ENCODE data around the gene PRDM15. TPM values are rescaled to one million over a fixed set of nuclear protein-coding genes. Genes with fewer than 3 reads are reported as not detected.

The PRDM15 gene
- total RNA-seq, 2 experiments from 2014 or later = 10.4 to 12.0 TPM

DNA sequence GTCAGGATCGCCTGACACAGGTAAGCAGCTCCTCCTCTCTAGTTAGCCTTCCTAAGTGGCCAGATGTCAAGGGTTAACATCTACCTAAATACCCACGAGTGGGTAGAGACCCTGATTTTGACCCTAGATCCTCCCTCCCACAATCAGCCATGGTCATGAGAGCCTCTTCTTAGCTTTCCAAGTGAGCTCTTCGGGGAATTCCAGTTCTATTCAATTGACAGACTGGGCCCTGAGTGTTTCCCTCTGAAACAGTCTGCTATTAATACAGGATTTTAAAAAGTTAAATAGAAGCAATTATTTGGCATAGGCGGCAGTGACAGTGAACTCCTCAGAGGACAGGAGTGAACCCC lies 46.6 kb upstream of the PRDM15 start:
- Mint-ChIP-seq H3K4me1 (ENCODE audit: low read depth) (peaks cover 60% of the 10 kb centered on the region), H3K36me3 (ENCODE audit: low read depth) (peaks cover 15% of the 10 kb centered on the region), H3K9me3 (no peaks in the 10 kb centered on the region), H3K27me3 (no peaks in the 10 kb centered on the region), H3K4me3 (peak overlapping the region; percentile 90), H3K27ac (peak overlapping the region; percentile 95)
- DNase-seq (peak in 1 of 14 experiments; percentile 26), ATAC-seq (ENCODE audit: poor library complexity) (no peak)
- Histone ChIP-seq H3K4me1 (ENCODE audit: insufficient read depth, low read length) (peaks cover 52% of the 10 kb centered on the region), H3K27ac (ENCODE audit: low read depth in 1 of 2, low read length in 2 of 2) (peak overlapping the region; percentile 75 to 83), H3K9me3 (ENCODE audit: control insufficient read depth in 1 of 2, insufficient read depth in 1 of 2, low read length in 2 of 2) (peaks cover 0 to 4% of the 10 kb centered on the region in 2 experiments), H3K4me3 (ENCODE audit: low read length) (peak overlapping the region; percentile 67), H3K27me3 (ENCODE audit: control insufficient read depth in 1 of 2, insufficient read depth in 2 of 2, low read length in 2 of 2) (no peaks in the 10 kb centered on the region), H3K36me3 (ENCODE audit: insufficient read depth, low read length) (no peaks in the 10 kb centered on the region)
- CTCF ChIA-PET = interaction anchor here (1.8 kb wide), 1 partner anchor 182 kb away, joined by 5 read pairs; no protein-coding TSS in a partner anchor
- POLR2A ChIA-PET = interaction anchor here (0.6 to 4.4 kb wide), 10 partner anchors 47 to 479 kb away, joined by 3 to 44 read pairs (median 6); partner anchors contain the start of genes PRDM15, UBASH3A and ZBTB21
- intact Hi-C loops (cut with DNase I, micrococcal nuclease) = loop anchor here (1.0 to 5.0 kb wide), 7 partner anchors 46 to 191 kb away; partner anchors contain the start of genes PRDM15 (in 2 of the 2) and ZBTB21 (in 2 of the 2)
- TF ChIP-seq, protein P1, sequence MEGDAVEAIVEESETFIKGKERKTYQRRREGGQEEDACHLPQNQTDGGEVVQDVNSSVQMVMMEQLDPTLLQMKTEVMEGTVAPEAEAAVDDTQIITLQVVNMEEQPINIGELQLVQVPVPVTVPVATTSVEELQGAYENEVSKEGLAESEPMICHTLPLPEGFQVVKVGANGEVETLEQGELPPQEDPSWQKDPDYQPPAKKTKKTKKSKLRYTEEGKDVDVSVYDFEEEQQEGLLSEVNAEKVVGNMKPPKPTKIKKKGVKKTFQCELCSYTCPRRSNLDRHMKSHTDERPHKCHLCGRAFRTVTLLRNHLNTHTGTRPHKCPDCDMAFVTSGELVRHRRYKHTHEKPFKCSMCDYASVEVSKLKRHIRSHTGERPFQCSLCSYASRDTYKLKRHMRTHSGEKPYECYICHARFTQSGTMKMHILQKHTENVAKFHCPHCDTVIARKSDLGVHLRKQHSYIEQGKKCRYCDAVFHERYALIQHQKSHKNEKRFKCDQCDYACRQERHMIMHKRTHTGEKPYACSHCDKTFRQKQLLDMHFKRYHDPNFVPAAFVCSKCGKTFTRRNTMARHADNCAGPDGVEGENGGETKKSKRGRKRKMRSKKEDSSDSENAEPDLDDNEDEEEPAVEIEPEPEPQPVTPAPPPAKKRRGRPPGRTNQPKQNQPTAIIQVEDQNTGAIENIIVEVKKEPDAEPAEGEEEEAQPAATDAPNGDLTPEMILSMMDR (IDR thresholded peaks at IDR 0.05) = no peak

DNA sequence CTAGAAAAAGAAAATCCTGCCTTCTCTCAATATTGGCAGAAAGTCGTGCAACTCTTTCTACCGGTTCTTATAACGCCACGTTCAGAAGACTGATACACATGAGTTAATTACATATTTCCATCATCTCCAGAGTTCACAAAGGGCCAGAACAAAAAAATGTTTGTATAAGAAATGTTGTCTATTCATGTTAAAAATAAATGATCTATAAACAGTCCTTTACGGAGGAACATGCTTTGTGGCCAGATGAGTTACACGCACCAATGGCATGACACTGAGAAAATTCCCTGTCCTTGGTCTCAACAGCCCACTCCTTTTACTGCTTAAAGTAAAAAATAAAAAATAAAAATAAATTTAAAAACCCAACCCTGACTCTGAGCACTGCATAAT lies 45.2 kb upstream of the PRDM15 start:
- intact Hi-C loops (cut with DNase I, micrococcal nuclease) = loop anchor here in 1 of 2 experiments (2.0 kb wide), 1 partner anchor 138 kb away; no protein-coding TSS in a partner anchor
- H3K36me3 Mint-ChIP-seq (ENCODE audit: low read depth) = peaks cover 15% of the 10 kb centered on the region
- peaks cover 50% of the 10 kb centered on the region for H3K4me1 ChIP-seq (ENCODE audit: insufficient read depth, low read length)

GRCh38 chr21:41923631-41924367 lies 44.7 kb upstream of the PRDM15 start:
- peaks cover 47% of the 10 kb centered on the region for H3K4me1 ChIP-seq (ENCODE audit: insufficient read depth, low read length)
- no peaks in the 10 kb centered on the region for H3K27me3 ChIP-seq (ENCODE audit: control insufficient read depth in 1 of 2, insufficient read depth in 2 of 2, low read length in 2 of 2)
- DNase-seq = no peak
- H3K36me3 ChIP-seq (ENCODE audit: insufficient read depth, low read length) = peaks cover 6% of the 10 kb centered on the region
- H3K4me3 ChIP-seq (ENCODE audit: low read length) = no peak overlapping the region
- Mint-ChIP-seq H3K27me3 (no peaks in the 10 kb centered on the region), H3K36me3 (ENCODE audit: low read depth) (peaks cover 17% of the 10 kb centered on the region), H3K4me1 (ENCODE audit: low read depth) (peaks cover 61% of the 10 kb centered on the region), H3K27ac (peak overlapping the region; percentile 95), H3K4me3 (peak overlapping the region; percentile 85), H3K9me3 (no peaks in the 10 kb centered on the region)
- H3K9me3 ChIP-seq (ENCODE audit: control insufficient read depth in 1 of 2, insufficient read depth in 1 of 2, low read length in 2 of 2) = peaks cover 0 to 4% of the 10 kb centered on the region in 2 experiments
- intact Hi-C loops (cut with DNase I, micrococcal nuclease) = loop anchor here in 1 of 2 experiments (2.0 kb wide), 1 partner anchor 139 kb away; no protein-coding TSS in a partner anchor
- no peak for ATAC-seq (ENCODE audit: poor library complexity)
- TF ChIP-seq, protein P1 (IDR thresholded peaks at IDR 0.05) = no peak
- ChIA-PET POLR2A (interaction anchor here (0.9 kb wide), 1 partner anchor 184 kb away, joined by 4 read pairs; no protein-coding TSS in a partner anchor), CTCF (no interaction called here)
- no peak overlapping the region for H3K27ac ChIP-seq (ENCODE audit: low read depth in 1 of 2, low read length in 2 of 2)

More for the DNA sequence above, 45.2 kb upstream of the PRDM15 start:
- no peak for DNase-seq
- Histone ChIP-seq H3K36me3 (ENCODE audit: insufficient read depth, low read length) (peaks cover 6% of the 10 kb centered on the region), H3K27ac (ENCODE audit: low read depth in 1 of 2, low read length in 2 of 2) (no peak overlapping the region), H3K27me3 (ENCODE audit: control insufficient read depth in 1 of 2, insufficient read depth in 2 of 2, low read length in 2 of 2) (no peaks in the 10 kb centered on the region), H3K4me3 (ENCODE audit: low read length) (no peak overlapping the region), H3K9me3 (ENCODE audit: control insufficient read depth in 1 of 2, insufficient read depth in 1 of 2, low read length in 2 of 2) (peaks cover 0 to 4% of the 10 kb centered on the region in 2 experiments)
- ChIA-PET POLR2A (no interaction called here), CTCF (no interaction called here)
- Mint-ChIP-seq H3K27me3 (no peaks in the 10 kb centered on the region), H3K27ac (peak overlapping the region; percentile 95), H3K4me3 (no peak overlapping the region), H3K9me3 (no peaks in the 10 kb centered on the region), H3K4me1 (ENCODE audit: low read depth) (peaks cover 61% of the 10 kb centered on the region)
- ATAC-seq (ENCODE audit: poor library complexity) = no peak
- TF ChIP-seq, protein P1 (IDR thresholded peaks at IDR 0.05) = no peak
